K562 (cell line): ENCODE results near the gene SPATA16.

ENCODE experiments used
- CHD4 ChIP-seq: fragments of 200-600 bp; sonication (generic); IDR thresholded peaks from 3 replicates; pipeline ENCODE4 v1.6.1; 2012; ENCODE audit warnings: low read depth, mild to moderate bottlenecking, mixed read lengths, low read length, inconsistent platforms; ENCODE audit not compliant: insufficient read depth, insufficient replicate concordance, poor library complexity, severe bottlenecking
- FOXM1 ChIP-seq, 2 experiments: fragments of 450-650 bp in 1 of 2; sonication (generic) in 1 of 2; formaldehyde crosslinking in 1 of 2; IDR thresholded peaks; 2 replicates each; pipeline versions ENCODE4 v1.6.1 to v1.9.0; 2017 to 2022; ENCODE audit warnings: low read depth in 2 of 2, mild to moderate bottlenecking in 2 of 2, missing genetic modification reagents in 1 of 2, moderate library complexity in 1 of 2
- SIN3A ChIP-seq, 2 experiments: fragments of 150-350 bp in 1 of 2; IDR thresholded peaks; 2 replicates each; pipeline ENCODE4 v1.6.1; 2011 to 2016; ENCODE audit warnings: borderline replicate concordance in 2 of 2, low read depth in 2 of 2, low read length in 2 of 2, mild to moderate bottlenecking in 2 of 2, moderate library complexity in 2 of 2; ENCODE audit not compliant: control insufficient read depth in 1 of 2
- SRSF9 ChIP-seq: fragments of 200-400 bp; formaldehyde crosslinking; IDR thresholded peaks from 2 replicates; pipeline ENCODE4 v1.6.1; 2017; ENCODE audit warnings: low read depth, low read length, borderline replicate concordance
- U2AF2 ChIP-seq: fragments of 200-400 bp; formaldehyde crosslinking; optimal IDR thresholded peaks from 2 replicates; pipeline ENCODE3; 2017; ENCODE audit warnings: low read depth, mild to moderate bottlenecking, low read length
- ZNF24 ChIP-seq: fragments of 450-650 bp; IDR thresholded peaks from 2 replicates; pipeline ENCODE4 v1.6.1; 2016
- ZNF347 ChIP-seq: fragments of 450-650 bp; formaldehyde crosslinking; IDR thresholded peaks from 2 replicates; pipeline ENCODE4 v1.4.0; 2020; ENCODE audit warnings: low read depth, mild to moderate bottlenecking, moderate library complexity
- TF ChIP-seq, protein P1 (sequence below): fragments of 250-450 bp; sonication (Bioruptor Pico); IDR thresholded peaks from 2 replicates; pipeline ENCODE4 v1.8.0; 2021; ENCODE audit warnings: mild to moderate bottlenecking, moderate library complexity

DNA sequence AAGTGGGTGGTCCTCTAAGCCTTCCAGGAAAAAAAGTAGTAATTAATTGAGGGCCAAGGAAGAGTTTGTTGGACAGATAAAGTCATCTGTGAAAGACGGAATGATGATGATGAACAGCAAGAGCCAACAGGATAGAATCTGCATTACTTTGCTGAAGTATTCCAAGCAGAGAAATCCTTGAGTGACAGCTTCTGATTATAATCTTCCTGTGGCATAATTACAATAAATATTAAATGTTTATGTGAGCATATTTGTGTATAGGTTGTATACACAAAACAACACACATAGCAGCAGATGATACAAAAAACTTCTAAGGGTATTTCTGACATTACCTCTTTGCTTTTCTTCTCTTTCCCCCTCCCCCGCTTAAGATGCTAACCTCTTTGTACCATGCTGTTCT, 147.6 kb downstream of the SPATA16 start:
- TF ChIP-seq, protein P1, sequence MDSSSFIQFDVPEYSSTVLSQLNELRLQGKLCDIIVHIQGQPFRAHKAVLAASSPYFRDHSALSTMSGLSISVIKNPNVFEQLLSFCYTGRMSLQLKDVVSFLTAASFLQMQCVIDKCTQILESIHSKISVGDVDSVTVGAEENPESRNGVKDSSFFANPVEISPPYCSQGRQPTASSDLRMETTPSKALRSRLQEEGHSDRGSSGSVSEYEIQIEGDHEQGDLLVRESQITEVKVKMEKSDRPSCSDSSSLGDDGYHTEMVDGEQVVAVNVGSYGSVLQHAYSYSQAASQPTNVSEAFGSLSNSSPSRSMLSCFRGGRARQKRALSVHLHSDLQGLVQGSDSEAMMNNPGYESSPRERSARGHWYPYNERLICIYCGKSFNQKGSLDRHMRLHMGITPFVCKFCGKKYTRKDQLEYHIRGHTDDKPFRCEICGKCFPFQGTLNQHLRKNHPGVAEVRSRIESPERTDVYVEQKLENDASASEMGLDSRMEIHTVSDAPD (CRISPR knock-in tag): no peak
- TF ChIP-seq FOXM1 (IDR thresholded peaks at IDR 0.05; ENCODE audit: low read depth) (no peak), FOXM1 (CRISPR knock-in tag; IDR thresholded peaks at IDR 0.05; ENCODE audit: low read depth) (no peak), SIN3A (IDR thresholded peaks at IDR 0.05; ENCODE audit: borderline replicate concordance in 2 of 2, control insufficient read depth in 1 of 2, low read depth in 2 of 2, low read length in 2 of 2) (no peak), U2AF2 (no peak), SRSF9 (no peak), ZNF24 (no peak), CHD4 (no peak), ZNF347 (no peak)
